HG02973 (cell line): ENCODE data around the gene DYNLT2B.
"Not testable (repeated sequence)": the region's sequence is repeated elsewhere in the genome, so short reads cannot be mapped to it uniquely, and the experiment has no call there.

Experiments
- ATAC-seq: cut with Tn5 transposase; IDR thresholded peaks from one replicate; pipeline ENCODE4 v1.9.1; 2021; ENCODE audit warnings: moderate library complexity; ENCODE audit not compliant: unreplicated experiment

DYNLT2B gene

DNA sequence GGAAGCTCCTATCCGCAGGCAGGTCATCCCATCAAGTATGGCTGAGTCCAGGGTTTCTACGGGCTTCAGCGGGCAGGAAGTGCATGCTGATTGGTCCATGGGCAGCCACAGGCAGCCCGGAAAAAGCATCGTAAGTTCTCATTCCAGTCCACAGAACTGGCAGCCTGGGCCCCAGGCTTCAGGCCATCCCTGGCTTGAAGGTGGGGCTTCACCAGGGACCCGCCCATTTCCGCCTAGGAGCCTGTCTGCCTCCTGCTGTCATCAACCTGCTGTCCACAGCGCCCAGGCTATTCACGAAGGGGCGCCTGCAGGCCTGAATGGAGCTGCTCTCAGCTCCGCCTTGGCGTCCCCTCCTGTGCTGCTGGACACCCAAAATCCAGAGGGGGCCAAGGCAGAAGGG lies 44.4 kb downstream of the DYNLT2B start:
- no peak for ATAC-seq

- no peak for ATAC-seq
Observed at GRCh38 chr3:196272826-196273225, 45.2 kb downstream of the DYNLT2B start.

GRCh38 chr3:196270499-196270898 lies 47.5 kb downstream of the DYNLT2B start:
- no peak for ATAC-seq

- no peak for ATAC-seq
Observed at GRCh38 chr3:196268284-196269163, 49.5 kb downstream of the DYNLT2B start.

DNA sequence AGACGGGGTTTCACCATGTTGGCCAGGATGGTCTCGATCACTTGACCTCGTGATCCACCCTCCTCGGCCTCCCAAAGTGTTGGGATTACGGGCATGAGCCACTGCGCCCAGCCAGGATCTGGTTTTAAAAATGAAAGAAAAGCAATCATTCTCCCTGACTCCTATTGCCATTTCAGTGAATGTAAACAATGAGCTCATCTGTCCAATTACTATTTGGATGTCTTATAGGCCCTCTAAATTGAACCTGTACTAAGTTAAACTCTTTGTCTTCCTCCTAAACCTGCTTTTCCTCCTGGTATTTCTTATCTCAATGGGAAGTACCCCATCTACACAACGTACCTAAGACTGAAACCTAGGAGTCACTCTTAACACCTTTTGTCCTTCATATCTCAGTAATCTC lies 54.2 kb downstream of the DYNLT2B start:
- no peak for ATAC-seq

DNA sequence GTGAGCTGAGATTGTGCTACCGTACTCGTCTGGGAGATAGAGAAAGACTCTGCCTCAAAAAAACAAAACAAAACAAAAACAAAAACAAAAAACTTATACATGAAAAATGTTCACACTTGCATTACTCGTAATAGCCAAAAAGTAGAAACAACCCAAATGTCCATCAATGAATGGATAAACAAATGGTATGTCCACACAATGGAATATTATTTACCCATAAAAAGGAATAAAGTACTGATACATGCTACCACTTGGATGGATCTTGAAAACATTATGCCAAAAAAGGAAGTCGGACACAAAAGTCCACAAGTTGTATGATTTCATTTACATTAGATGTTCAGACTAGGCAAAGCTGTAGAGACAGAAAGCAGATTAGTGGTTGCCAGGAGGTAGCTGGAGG lies 57.3 kb downstream of the DYNLT2B start:
- ATAC-seq: no peak

GRCh38 chr3:196255776-196256175 lies 62.3 kb downstream of the DYNLT2B start:
- no peak for ATAC-seq

DNA sequence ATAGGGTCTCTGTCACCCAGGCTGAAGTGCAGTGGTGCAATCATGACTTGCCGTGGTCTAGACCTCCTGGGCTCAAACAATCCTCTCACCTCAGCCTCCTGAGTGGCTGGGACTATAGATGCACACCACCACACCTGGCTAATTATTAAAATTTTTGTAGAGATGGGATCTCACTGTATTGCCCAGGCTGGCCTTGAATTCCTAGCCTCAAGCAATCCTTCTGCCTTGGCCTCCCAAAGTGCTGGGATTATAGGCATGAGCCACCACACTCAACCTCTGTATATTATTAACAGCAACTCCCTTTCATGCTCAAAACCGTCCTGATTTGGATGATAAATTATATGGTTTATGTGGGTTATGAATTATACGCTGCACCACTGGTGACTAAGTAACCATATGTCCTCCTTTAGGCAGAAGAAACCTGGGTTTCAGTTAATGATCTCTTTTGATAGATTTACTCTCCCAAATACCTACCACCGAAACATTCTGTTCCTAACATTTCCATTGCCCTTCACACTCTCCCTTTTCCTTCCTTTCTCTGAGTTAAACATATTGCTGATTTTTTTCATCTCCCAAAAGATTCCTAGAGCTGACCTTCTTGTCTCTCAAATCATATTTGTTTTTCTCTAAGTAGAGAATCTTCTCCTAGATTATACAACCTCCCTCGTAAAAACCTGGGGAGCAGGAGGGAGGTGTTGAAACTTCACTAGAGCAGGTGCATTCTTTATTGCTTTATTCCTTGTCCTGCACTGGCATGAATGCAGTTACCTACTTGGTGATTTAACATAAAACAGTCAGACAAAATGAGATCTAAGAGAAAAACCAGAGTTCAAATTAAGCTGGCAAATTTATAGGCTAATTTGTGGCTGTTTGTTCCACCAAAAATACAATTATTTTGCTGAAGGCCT lies 63.4 kb downstream of the DYNLT2B start:
- ATAC-seq: no peak

GRCh38 chr3:196251918-196252317 lies 66.1 kb downstream of the DYNLT2B start:
- ATAC-seq: no peak

- ATAC-seq: no peak
Observed at GRCh38 chr3:196246612-196247308, 71.3 kb downstream of the DYNLT2B start.

GRCh38 chr3:196244166-196244565 lies 73.9 kb downstream of the DYNLT2B start:
- not testable (repeated sequence) for ATAC-seq

DNA sequence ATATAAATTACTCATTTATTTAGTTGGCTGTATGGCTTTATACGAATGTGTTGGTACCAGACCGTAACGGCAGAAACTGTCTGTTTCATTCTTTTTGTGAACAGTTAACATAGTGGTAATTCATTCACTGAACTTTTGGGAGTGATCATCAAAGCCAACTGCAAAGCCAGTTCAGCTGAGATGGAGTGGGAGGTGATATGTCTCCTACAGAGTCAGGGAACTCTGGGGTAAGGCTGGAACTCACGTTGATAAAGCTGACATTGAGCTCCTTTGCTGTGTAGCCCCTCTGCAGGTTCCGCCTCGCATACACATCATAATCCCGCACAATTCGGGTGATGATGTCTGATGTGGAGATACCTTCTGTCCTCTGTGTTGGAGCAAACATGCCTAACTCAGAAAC lies 76.3 kb downstream of the DYNLT2B start:
- ATAC-seq: no peak
